ENCODE results near the gene SIK1. TPM values are rescaled to one million over a fixed set of nuclear protein-coding genes. Genes with fewer than 3 reads are reported as not detected.

SIK1 gene
- total RNA-seq, 1 experiment from 2014 or later = 32.3 TPM

DNA sequence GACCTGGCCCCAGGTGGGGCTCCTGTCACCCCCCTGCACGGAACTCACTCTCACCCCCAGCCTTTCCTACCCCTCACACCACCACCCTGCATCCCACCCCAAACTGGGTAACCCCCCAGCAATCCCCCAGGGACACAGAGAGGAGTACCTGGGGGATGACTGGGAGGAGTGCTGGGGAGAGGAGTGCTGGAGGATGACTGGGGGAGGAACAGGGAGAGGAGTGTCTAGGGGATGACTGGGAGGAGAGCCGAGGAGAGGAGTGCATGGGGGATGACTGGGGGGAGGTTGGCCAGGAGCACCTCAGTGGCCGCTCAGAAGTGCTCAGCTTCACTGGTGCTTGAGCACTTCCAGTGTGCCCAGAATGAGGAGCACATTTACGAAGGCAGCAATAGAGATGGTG, 59.1 kb downstream of the SIK1 start:
- no TSS peak for BruUV-seq (replicated peaks)
- ATAC-seq (no peak), DNase-seq (ENCODE audit: low read depth, low spot score) (no peak)
- in situ Hi-C loops (cut with HindIII; ENCODE audit: low pct_unique_long_range_greater_than_20kb, low sequenced_read_pairs) (no loop called here), intact Hi-C loops (cut with micrococcal nuclease; ENCODE audit: unreplicated experiment) (no loop called here)
- CTCF ChIA-PET = no interaction called here
- Histone ChIP-seq H3K4me3 (ENCODE audit: low read depth in 2 of 2, low read length in 2 of 2) (no peak overlapping the region), H3K27me3 (ENCODE audit: control insufficient read depth, insufficient read depth, low read length) (no peaks in the 10 kb centered on the region), H3K27ac (ENCODE audit: low read length) (no peak overlapping the region), H3K9me3 (ENCODE audit: control insufficient read depth, insufficient read depth, low read depth, low read length) (no peaks in the 10 kb centered on the region), H3K36me3 (ENCODE audit: control insufficient read depth, insufficient read depth, low read length) (no peaks in the 10 kb centered on the region), H3K4me1 (ENCODE audit: control insufficient read depth, insufficient read depth, low read length) (no peaks in the 10 kb centered on the region)
- POLR2A ChIA-PET = no interaction called here
- TF ChIP-seq, protein P1, sequence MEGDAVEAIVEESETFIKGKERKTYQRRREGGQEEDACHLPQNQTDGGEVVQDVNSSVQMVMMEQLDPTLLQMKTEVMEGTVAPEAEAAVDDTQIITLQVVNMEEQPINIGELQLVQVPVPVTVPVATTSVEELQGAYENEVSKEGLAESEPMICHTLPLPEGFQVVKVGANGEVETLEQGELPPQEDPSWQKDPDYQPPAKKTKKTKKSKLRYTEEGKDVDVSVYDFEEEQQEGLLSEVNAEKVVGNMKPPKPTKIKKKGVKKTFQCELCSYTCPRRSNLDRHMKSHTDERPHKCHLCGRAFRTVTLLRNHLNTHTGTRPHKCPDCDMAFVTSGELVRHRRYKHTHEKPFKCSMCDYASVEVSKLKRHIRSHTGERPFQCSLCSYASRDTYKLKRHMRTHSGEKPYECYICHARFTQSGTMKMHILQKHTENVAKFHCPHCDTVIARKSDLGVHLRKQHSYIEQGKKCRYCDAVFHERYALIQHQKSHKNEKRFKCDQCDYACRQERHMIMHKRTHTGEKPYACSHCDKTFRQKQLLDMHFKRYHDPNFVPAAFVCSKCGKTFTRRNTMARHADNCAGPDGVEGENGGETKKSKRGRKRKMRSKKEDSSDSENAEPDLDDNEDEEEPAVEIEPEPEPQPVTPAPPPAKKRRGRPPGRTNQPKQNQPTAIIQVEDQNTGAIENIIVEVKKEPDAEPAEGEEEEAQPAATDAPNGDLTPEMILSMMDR (IDR thresholded peaks at IDR 0.05) = no peak
- TF ChIP-seq POLR2AphosphoS5 (IDR thresholded peaks at IDR 0.05; ENCODE audit: low read depth, low read length) (no peak), TCF7L2 (IDR thresholded peaks at IDR 0.05; ENCODE audit: low read depth, low read length) (no peak), SIN3A (IDR thresholded peaks at IDR 0.05; ENCODE audit: borderline replicate concordance, insufficient read depth, low read depth, low read length) (no peak)
- TF ChIP-seq, protein P2, sequence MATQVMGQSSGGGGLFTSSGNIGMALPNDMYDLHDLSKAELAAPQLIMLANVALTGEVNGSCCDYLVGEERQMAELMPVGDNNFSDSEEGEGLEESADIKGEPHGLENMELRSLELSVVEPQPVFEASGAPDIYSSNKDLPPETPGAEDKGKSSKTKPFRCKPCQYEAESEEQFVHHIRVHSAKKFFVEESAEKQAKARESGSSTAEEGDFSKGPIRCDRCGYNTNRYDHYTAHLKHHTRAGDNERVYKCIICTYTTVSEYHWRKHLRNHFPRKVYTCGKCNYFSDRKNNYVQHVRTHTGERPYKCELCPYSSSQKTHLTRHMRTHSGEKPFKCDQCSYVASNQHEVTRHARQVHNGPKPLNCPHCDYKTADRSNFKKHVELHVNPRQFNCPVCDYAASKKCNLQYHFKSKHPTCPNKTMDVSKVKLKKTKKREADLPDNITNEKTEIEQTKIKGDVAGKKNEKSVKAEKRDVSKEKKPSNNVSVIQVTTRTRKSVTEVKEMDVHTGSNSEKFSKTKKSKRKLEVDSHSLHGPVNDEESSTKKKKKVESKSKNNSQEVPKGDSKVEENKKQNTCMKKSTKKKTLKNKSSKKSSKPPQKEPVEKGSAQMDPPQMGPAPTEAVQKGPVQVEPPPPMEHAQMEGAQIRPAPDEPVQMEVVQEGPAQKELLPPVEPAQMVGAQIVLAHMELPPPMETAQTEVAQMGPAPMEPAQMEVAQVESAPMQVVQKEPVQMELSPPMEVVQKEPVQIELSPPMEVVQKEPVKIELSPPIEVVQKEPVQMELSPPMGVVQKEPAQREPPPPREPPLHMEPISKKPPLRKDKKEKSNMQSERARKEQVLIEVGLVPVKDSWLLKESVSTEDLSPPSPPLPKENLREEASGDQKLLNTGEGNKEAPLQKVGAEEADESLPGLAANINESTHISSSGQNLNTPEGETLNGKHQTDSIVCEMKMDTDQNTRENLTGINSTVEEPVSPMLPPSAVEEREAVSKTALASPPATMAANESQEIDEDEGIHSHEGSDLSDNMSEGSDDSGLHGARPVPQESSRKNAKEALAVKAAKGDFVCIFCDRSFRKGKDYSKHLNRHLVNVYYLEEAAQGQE (IDR thresholded peaks at IDR 0.05; ENCODE audit: insufficient read depth in 1 of 2, low read depth in 2 of 2, low read length in 1 of 2) = no peak

DNA sequence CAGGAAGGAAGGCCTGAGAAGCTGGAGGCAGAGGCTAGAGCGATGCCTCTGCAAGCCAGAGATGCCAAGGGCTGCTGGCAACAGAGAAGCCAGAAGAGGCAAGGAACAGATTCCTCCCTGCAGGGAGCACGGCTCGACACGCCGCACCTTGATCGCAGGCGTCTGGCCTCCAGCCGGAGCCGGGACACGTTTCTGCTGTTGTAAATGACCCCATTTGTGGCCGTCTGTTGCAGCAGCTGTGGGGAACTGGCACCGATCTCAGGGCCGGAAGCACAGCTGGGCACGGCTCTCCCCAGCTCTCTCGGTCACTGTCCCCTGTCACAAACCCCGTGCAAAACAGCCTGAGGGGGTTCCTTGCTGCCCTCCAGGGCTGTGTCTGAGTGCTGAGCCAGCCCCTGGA, 59.6 kb downstream of the SIK1 start:
- no peak for TF ChIP-seq POLR2AphosphoS5 (IDR thresholded peaks at IDR 0.05; ENCODE audit: low read depth, low read length)
- TF ChIP-seq, protein P1 (IDR thresholded peaks at IDR 0.05) = no peak
- no peak for TF ChIP-seq TCF7L2 (IDR thresholded peaks at IDR 0.05; ENCODE audit: low read depth, low read length)
- TF ChIP-seq, protein P2 (IDR thresholded peaks at IDR 0.05; ENCODE audit: insufficient read depth in 1 of 2, low read depth in 2 of 2, low read length in 1 of 2) = no peak
- no peaks in the 10 kb centered on the region for H3K27me3 ChIP-seq (ENCODE audit: control insufficient read depth, insufficient read depth, low read length)
- no TSS peak for BruUV-seq (replicated peaks)
- intact Hi-C loops (cut with micrococcal nuclease; ENCODE audit: unreplicated experiment) (no loop called here), in situ Hi-C loops (cut with HindIII; ENCODE audit: low pct_unique_long_range_greater_than_20kb, low sequenced_read_pairs) (no loop called here)
- ChIA-PET POLR2A (no interaction called here), CTCF (no interaction called here)
- no peaks in the 10 kb centered on the region for H3K36me3 ChIP-seq (ENCODE audit: control insufficient read depth, insufficient read depth, low read length)
- H3K9me3 ChIP-seq (ENCODE audit: control insufficient read depth, insufficient read depth, low read depth, low read length) = no peaks in the 10 kb centered on the region
- no peak overlapping the region for H3K27ac ChIP-seq (ENCODE audit: low read length)
- DNase-seq (ENCODE audit: low read depth, low spot score) = no peak
- ATAC-seq = no peak
- no peak overlapping the region for H3K4me3 ChIP-seq (ENCODE audit: low read depth in 2 of 2, low read length in 2 of 2)
- no peaks in the 10 kb centered on the region for H3K4me1 ChIP-seq (ENCODE audit: control insufficient read depth, insufficient read depth, low read length)
